B cell (primary cell): ENCODE data around the gene LTBP3.

ENCODE experiments used
- EZH2 ChIP-seq: IDR thresholded peaks from 2 replicates; pipeline ENCODE4 v1.6.1; 2012; ENCODE audit warnings: borderline replicate concordance, low read depth, mild to moderate bottlenecking, moderate library complexity, low read length; ENCODE audit not compliant: insufficient read depth, poor library complexity, severe bottlenecking
- TF ChIP-seq, protein P1 (sequence below): fragments of 200-600 bp; IDR thresholded peaks from one replicate; pipeline ENCODE4 v1.8.0; 2022; ENCODE audit warnings: antibody characterized with exemption, mild to moderate bottlenecking

DNA sequence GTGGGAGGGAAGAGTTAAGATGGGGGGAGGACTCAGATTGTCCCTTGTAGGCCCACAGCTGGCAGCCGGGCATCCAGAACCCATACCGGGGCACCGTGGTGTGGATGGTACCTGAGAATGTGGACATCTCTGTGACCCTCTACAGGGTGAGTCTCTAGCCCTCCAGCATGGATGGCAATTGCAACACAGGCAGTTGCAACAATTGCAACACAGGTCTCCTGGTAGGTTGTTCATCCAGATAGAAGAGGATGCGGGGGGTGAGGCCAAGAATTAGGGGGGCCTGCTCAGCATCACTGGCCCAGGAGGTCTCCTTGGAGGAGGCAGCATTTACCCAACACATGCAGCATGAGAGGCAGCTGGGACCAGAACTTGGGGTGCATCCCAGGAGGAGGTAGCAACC is 21.1 kb upstream of the LTBP3 start:
- TF ChIP-seq, protein P1, sequence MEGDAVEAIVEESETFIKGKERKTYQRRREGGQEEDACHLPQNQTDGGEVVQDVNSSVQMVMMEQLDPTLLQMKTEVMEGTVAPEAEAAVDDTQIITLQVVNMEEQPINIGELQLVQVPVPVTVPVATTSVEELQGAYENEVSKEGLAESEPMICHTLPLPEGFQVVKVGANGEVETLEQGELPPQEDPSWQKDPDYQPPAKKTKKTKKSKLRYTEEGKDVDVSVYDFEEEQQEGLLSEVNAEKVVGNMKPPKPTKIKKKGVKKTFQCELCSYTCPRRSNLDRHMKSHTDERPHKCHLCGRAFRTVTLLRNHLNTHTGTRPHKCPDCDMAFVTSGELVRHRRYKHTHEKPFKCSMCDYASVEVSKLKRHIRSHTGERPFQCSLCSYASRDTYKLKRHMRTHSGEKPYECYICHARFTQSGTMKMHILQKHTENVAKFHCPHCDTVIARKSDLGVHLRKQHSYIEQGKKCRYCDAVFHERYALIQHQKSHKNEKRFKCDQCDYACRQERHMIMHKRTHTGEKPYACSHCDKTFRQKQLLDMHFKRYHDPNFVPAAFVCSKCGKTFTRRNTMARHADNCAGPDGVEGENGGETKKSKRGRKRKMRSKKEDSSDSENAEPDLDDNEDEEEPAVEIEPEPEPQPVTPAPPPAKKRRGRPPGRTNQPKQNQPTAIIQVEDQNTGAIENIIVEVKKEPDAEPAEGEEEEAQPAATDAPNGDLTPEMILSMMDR: no peak
- no peak for TF ChIP-seq EZH2
